Upper lobe of left lung (tissue), 6 donors: ENCODE data around the gene HEATR9. TPM values are rescaled to one million over a fixed set of nuclear protein-coding genes. Genes with fewer than 3 reads are reported as not detected.
"Not testable (repeated sequence)": the region's sequence is repeated elsewhere in the genome, so short reads cannot be mapped to it uniquely, and the experiment has no call there.

Experiments
- ATAC-seq, 2 donors: fragments of 200-7000 bp; cut with Tn5 transposase; one replicate each; pipeline ENCODE4 v1.9.1; 2022; ENCODE audit warnings: mild to moderate bottlenecking in 2 of 2, moderate library complexity in 2 of 2; ENCODE audit not compliant: low FRiP score in 2 of 2
- DNase-seq, 2 donors: peaks; one replicate each; pipeline ENCODE4 v3.0.0-alpha.2; 2019 to 2020
- H3K27ac ChIP-seq, 4 donors: fragments of 200-600 bp; sonication (generic); one replicate each; pipeline ENCODE4 v1.5.1; 2016 to 2019
- H3K27me3 ChIP-seq, 4 donors: fragments of 200-600 bp; sonication (generic); one replicate each; pipeline ENCODE4 v1.5.1; 2017 to 2019
- H3K36me3 ChIP-seq, 4 donors: fragments of 200-600 bp; sonication (generic); one replicate each; pipeline ENCODE4 v1.5.1; 2016 to 2019
- H3K4me1 ChIP-seq, 4 donors: fragments of 200-600 bp; sonication (generic); one replicate each; pipeline ENCODE4 v1.5.1; 2018 to 2019
- H3K4me3 ChIP-seq, 4 donors: fragments of 200-600 bp; sonication (generic); one replicate each; pipeline ENCODE4 v1.5.1; 2017 to 2019; ENCODE audit warnings: mild to moderate bottlenecking in 2 of 4, moderate library complexity in 1 of 4
- H3K9me3 ChIP-seq, 4 donors: fragments of 200-600 bp; sonication (generic); one replicate each; pipeline ENCODE4 v1.5.1; 2018 to 2019
- EP300 ChIP-seq, 4 donors: sonication (generic); formaldehyde crosslinking; IDR thresholded peaks; one replicate each; pipeline ENCODE4 v1.5.1; 2017; ENCODE audit warnings: antibody characterized with exemption in 4 of 4, control low read depth in 2 of 4
- POLR2A ChIP-seq, 4 donors: fragments of 450-650 bp; IDR thresholded peaks; one replicate each; pipeline ENCODE4 v1.5.1; 2016 to 2017; ENCODE audit warnings: antibody characterized with exemption in 4 of 4, mild to moderate bottlenecking in 2 of 4
- POLR2AphosphoS5 ChIP-seq, 2 donors: sonication (generic); formaldehyde crosslinking; IDR thresholded peaks; one replicate each; pipeline ENCODE4 v1.5.1; 2017; ENCODE audit warnings: antibody characterized with exemption in 2 of 2
- WGBS, 2 donors: methylation state at CpG; one replicate each; pipeline ENCODE4 v1.1.5; 2017 to 2018; 5-methylcytosine and 5-hydroxymethylcytosine counted together
- total RNA-seq, 6 donors: library from RNA; depleted of rRNA in 4 of 6; stranded (reverse); fragments of >200 nt in 4 of 6; gene quantifications; one replicate each; pipeline versions ENCODE4 v1.1.0 to v1.2.1, GENCODE V29; 2016 to 2021
- TF ChIP-seq, protein P1 (sequence below), 6 experiments: fragments of 450-650 bp in 4 of 6; fragments of 200-600 bp in 2 of 6; sonication (generic) in 2 of 6; IDR thresholded peaks; one replicate each; pipeline ENCODE4 v1.5.1; 2016 to 2019; ENCODE audit warnings: antibody characterized with exemption in 6 of 6
- donor health status: DM: no; HTN: no; CAD: no; lungs with moderate emphysema.
- donor health status: DM: no; HTN: yes; CAD: no; lungs with severe emphysema.

Gene HEATR9
- total RNA-seq, 6 donors from 2014 or later, result 0.13 to 0.30 TPM; not detected in 4

DNA sequence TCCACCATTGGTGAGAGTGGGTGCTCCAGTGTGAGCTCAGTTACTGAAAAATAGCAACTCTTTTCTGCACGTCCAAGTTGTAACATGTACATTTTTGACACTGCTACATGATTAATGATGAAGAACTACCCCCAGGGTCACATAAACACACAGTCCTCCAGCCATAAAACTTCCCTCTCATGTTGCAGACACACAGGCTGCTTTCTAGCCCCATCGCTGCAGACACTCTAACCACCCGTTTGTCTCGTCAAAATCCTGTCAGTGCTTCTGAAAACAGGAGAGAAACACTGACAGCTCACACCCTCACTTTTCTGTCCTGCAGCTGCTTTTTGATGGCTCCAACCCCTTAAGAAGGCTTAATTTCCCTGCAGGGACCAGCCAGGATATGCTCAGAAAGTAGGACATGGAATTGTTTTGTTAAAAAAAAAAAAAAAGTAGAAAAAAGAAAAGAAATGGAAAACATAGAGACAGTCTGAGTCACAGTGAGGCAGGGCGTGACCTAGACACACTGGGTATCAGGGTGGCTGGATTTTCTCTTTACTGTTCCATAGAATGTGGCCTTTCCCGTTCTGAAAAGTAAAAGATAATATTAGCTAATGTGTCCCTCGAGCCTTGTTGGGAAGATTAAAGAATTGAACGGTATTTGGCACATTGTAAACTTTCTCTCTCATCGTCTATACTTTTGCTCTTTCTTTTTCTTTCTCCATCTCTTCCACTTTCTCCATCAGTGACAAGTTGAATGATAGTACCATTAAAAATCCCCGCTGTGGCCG is 32.2 kb upstream of the HEATR9 start:
- Histone ChIP-seq H3K9me3 (no peaks in the 10 kb centered on the region), H3K27ac (no peak overlapping the region), H3K27me3 (no peaks in the 10 kb centered on the region), H3K4me1 (peaks cover 0 to 10% (median 0%) of the 10 kb centered on the region in 4 donors), H3K36me3 (no peaks in the 10 kb centered on the region), H3K4me3 (no peak overlapping the region)
- DNase-seq (no peak), ATAC-seq (no peak)
- 68 to 71% methylated on average over 11 of the region's 11 CpGs for WGBS, 2 donors
- no peak for TF ChIP-seq EP300 (IDR thresholded peaks at IDR 0.05)
- TF ChIP-seq, protein P1, sequence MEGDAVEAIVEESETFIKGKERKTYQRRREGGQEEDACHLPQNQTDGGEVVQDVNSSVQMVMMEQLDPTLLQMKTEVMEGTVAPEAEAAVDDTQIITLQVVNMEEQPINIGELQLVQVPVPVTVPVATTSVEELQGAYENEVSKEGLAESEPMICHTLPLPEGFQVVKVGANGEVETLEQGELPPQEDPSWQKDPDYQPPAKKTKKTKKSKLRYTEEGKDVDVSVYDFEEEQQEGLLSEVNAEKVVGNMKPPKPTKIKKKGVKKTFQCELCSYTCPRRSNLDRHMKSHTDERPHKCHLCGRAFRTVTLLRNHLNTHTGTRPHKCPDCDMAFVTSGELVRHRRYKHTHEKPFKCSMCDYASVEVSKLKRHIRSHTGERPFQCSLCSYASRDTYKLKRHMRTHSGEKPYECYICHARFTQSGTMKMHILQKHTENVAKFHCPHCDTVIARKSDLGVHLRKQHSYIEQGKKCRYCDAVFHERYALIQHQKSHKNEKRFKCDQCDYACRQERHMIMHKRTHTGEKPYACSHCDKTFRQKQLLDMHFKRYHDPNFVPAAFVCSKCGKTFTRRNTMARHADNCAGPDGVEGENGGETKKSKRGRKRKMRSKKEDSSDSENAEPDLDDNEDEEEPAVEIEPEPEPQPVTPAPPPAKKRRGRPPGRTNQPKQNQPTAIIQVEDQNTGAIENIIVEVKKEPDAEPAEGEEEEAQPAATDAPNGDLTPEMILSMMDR (IDR thresholded peaks at IDR 0.05), result no peak

DNA sequence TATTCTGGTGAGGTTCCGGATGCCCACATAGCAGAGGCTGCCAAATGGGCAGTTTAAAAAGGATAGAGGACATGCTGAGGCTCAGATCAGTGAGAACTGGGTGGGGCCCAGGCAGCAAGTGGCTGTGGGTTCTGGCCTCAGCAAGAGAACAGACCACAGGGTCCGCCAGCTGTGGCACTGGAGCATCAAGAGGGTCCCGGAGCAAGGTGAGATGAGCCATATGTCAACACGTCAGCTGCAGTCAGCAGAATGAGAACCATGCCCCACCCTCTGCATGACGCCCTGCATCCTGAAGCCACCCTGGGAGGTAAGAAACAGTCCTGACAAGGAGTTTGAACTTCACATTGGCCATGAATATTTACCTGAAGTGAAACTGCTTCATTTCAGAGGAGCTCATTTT is 31.6 kb upstream of the HEATR9 start:
- TF ChIP-seq POLR2A (IDR thresholded peaks at IDR 0.05) (no peak), EP300 (IDR thresholded peaks at IDR 0.05) (no peak), POLR2AphosphoS5 (IDR thresholded peaks at IDR 0.05) (no peak)
- TF ChIP-seq, protein P1 (IDR thresholded peaks at IDR 0.05), result no peak
- ATAC-seq (no peak), DNase-seq (peak in 1 of 2 donors; percentile 30)
- H3K4me1 ChIP-seq, result peaks cover 0 to 10% (median 0%) of the 10 kb centered on the region in 4 donors
- no peak overlapping the region for H3K4me3 ChIP-seq
- H3K27ac ChIP-seq, result no peak overlapping the region
- no peaks in the 10 kb centered on the region for H3K27me3 ChIP-seq
- 73 to 75% methylated on average over 5 of the region's 5 CpGs for WGBS, 2 donors
- no peaks in the 10 kb centered on the region for H3K36me3 ChIP-seq
- H3K9me3 ChIP-seq, result no peaks in the 10 kb centered on the region

DNA sequence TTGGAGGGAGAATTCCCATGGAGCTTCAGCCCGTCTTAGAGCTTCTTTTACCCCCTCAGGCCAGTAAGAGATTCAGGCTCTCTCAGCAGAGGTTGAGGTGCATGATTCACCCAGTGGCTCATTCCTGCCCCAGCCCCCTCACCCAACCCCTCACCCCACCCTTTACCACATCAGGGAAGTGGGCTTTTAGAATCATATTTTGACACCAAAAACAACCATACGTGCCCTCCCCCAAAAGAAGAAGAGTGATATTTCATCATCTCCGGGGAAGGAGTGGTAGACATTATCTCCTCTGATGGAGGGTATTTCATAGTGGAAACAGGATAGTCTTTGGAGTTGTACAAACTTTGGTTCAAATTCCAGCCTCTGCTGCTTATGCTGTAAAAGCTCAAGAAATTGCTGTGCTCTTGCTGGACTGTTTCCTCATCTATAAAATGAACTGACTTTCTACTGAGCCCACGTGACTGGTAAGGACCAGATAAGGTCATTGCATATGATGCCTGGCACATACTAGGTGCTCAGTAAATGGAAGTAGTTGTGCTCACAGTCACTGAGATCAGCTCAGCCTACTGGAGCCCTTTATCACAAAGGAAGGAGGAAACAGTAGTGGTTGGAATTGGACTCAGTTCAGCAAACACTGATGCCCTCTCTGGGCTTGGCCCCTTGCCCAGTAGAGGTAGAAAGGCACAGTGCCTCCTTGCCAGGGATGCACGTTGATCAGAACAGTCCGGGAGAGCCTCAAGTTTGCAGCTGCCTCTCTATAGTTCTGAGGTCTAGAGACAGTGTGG is 29.8 kb upstream of the HEATR9 start:
- ATAC-seq (no peak), DNase-seq (peak in 1 of 2 donors; percentile 35)
- H3K9me3 ChIP-seq, result no peaks in the 10 kb centered on the region
- no peak overlapping the region for H3K4me3 ChIP-seq
- TF ChIP-seq, protein P1 (IDR thresholded peaks at IDR 0.05), result no peak
- TF ChIP-seq EP300 (IDR thresholded peaks at IDR 0.05) (no peak), POLR2A (IDR thresholded peaks at IDR 0.05) (no peak), POLR2AphosphoS5 (IDR thresholded peaks at IDR 0.05) (no peak)
- H3K36me3 ChIP-seq, result no peaks in the 10 kb centered on the region
- no peaks in the 10 kb centered on the region for H3K27me3 ChIP-seq
- 50 to 53% methylated on average over 3 to 6 of the region's 6 CpGs for WGBS, 2 donors
- H3K4me1 ChIP-seq, result peaks cover 0 to 10% (median 0%) of the 10 kb centered on the region in 4 donors
- H3K27ac ChIP-seq, result no peak overlapping the region

DNA sequence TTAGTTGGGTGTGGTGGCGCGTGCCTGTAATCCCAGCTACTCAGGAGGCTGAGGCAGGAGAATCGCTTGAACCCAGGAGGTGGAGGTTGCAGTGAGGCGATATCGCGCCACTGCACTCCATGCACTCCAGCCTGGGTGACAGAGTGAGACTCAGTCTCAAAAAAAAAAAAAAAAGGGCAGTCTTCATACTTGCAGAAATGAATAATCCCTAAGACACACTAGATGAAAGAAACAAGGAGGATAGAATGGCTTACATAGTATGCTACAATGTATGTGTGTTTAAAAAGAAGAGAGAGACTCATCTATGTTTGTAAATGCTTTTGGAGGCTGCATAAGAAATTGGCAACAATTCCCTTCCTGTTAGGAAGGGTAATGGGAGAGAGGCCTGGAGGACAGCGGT is 29.1 kb upstream of the HEATR9 start:
- not testable (repeated sequence) for H3K27me3 ChIP-seq, DNase-seq, H3K4me3 ChIP-seq, H3K27ac ChIP-seq, ATAC-seq, H3K9me3 ChIP-seq, H3K36me3 ChIP-seq
- 91 to 96% methylated on average over 7 of the region's 7 CpGs for WGBS, 2 donors
- peaks cover 0 to 10% (median 0%) of the 10 kb centered on the region in 4 donors for H3K4me1 ChIP-seq
